A549 (cell line): Measurements from ENCODE around the gene CXCL12. TPM values are rescaled to one million over a fixed set of nuclear protein-coding genes. Genes with fewer than 3 reads are reported as not detected.

Experiments
- ATAC-seq, 2 experiments: fragments of 200-7000 bp in 1 of 2; fragments of >200 bp in 1 of 2; cut with Nextera tagmentation in 1 of 2; cut with Tn5 transposase in 1 of 2; 3 replicates each; pipeline versions ENCODE4 v1.8.0 to v1.9.1; 2018 to 2020; ENCODE audit warnings: mild to moderate bottlenecking in 1 of 2, moderate library complexity in 1 of 2
- CTCF ChIA-PET: fragments of 300-600 bp; sonication (Branson Sonifier 250); formaldehyde crosslinking; extraction: SDS; loops from one replicate; lab custom pipeline; 2021; ENCODE audit warnings: antibody characterized with exemption, inconsistent platforms; lab: Yijun Ruan, JAX
- POLR2A ChIA-PET: fragments of 350-600 bp; formaldehyde crosslinking; extraction: SDS; loops from one replicate; lab custom pipeline; 2021; ENCODE audit warnings: antibody characterized with exemption, inconsistent platforms; lab: Yijun Ruan, JAX
- DNase-seq, 2 experiments: peaks; one replicate each; pipeline versions ENCODE4 v3.0.0 to v3.0.0-alpha.2; 2011 to 2016; ENCODE audit warnings: low read depth in 1 of 2, low spot score in 1 of 2
- FAIRE-seq: peaks from 2 replicates; lab custom pipeline; 2011; peaks lifted over from hg19 to GRCh38; lab: Jason Lieb, UNC
- H3K27ac ChIP-seq, 2 experiments: fragments of >200 bp; sonication (Bioruptor Twin); formaldehyde crosslinking; 3 replicates each; pipeline ENCODE4 v1.5.1; 2016 to 2017
- H3K4me1 ChIP-seq: fragments of >200 bp; sonication (Bioruptor Twin); formaldehyde crosslinking; 3 replicates; pipeline ENCODE4 v1.6.1; 2016
- H3K4me2 ChIP-seq: fragments of >200 bp; sonication (Bioruptor Twin); formaldehyde crosslinking; 3 replicates; pipeline ENCODE4 v1.6.1; 2016
- H3K4me3 ChIP-seq: fragments of >200 bp; sonication (Bioruptor Twin); formaldehyde crosslinking; 3 replicates; pipeline ENCODE4 v1.5.1; 2016
- H3K9me3 ChIP-seq: fragments of >200 bp; sonication (Bioruptor Twin); formaldehyde crosslinking; 3 replicates; pipeline ENCODE4 v1.6.1; 2016
- BHLHE40 ChIP-seq: IDR thresholded peaks from 2 replicates; pipeline ENCODE4 v1.6.1; 2012; ENCODE audit warnings: low read depth, low read length, inconsistent platforms
- CBX2 ChIP-seq: fragments of 200-600 bp; sonication (generic); IDR thresholded peaks from 2 replicates; pipeline ENCODE4 v1.6.1; 2016; ENCODE audit warnings: low read depth, mild to moderate bottlenecking, borderline replicate concordance
- CEBPB ChIP-seq, 2 experiments: fragments of >200 bp in 1 of 2; sonication (Bioruptor Twin) in 1 of 2; formaldehyde crosslinking in 1 of 2; IDR thresholded peaks; 2 replicates each; pipeline ENCODE4 v1.6.1; 2012 to 2016
- CHD2 ChIP-seq: fragments of 150-350 bp; IDR thresholded peaks from 2 replicates; pipeline ENCODE4 v1.6.1; 2014; ENCODE audit warnings: low read length; ENCODE audit not compliant: partially characterized antibody
- EHF ChIP-seq: fragments of 250-450 bp; sonication (Bioruptor Pico); IDR thresholded peaks from 2 replicates; pipeline ENCODE4 v1.5.0; 2020; ENCODE audit warnings: mild to moderate bottlenecking
- EHMT2 ChIP-seq: fragments of 200-600 bp; sonication (generic); IDR thresholded peaks from 2 replicates; pipeline ENCODE4 v1.6.1; 2016; ENCODE audit warnings: antibody characterized with exemption, low read depth, mild to moderate bottlenecking, moderate library complexity
- ELK1 ChIP-seq: fragments of 150-350 bp; IDR thresholded peaks from 2 replicates; pipeline ENCODE4 v1.6.1; 2014; ENCODE audit warnings: low read depth, mild to moderate bottlenecking, low read length
- EP300 ChIP-seq, 2 experiments: fragments of >200 bp; sonication (Bioruptor Twin); formaldehyde crosslinking; IDR thresholded peaks; 2 replicates in 1 of 2; 3 replicates in 1 of 2; pipeline ENCODE4 v1.6.1; 2016 to 2017
- GATA3 ChIP-seq: IDR thresholded peaks from 2 replicates; pipeline ENCODE4 v1.6.1; 2012; ENCODE audit warnings: borderline replicate concordance
- HOXB13 ChIP-seq: fragments of 250-450 bp; sonication (Bioruptor Pico); IDR thresholded peaks from 2 replicates; pipeline ENCODE4 v1.5.0; 2020; ENCODE audit warnings: low read depth, mild to moderate bottlenecking, moderate library complexity
- HOXB5 ChIP-seq: fragments of 250-450 bp; sonication (Bioruptor Pico); IDR thresholded peaks from 2 replicates; pipeline ENCODE4 v1.5.0; 2020; ENCODE audit warnings: mild to moderate bottlenecking, moderate library complexity
- KDM1A ChIP-seq: fragments of 200-600 bp; sonication (generic); IDR thresholded peaks from 2 replicates; pipeline ENCODE4 v1.6.1; 2016; ENCODE audit warnings: low read depth, mild to moderate bottlenecking
- MAFK ChIP-seq: fragments of 450-650 bp; IDR thresholded peaks from 2 replicates; pipeline ENCODE4 v1.6.1; 2014; ENCODE audit not compliant: partially characterized antibody
- MYC ChIP-seq: IDR thresholded peaks from 2 replicates; pipeline ENCODE4 v1.6.1; 2012; ENCODE audit warnings: mild to moderate bottlenecking, inconsistent platforms, low read length, improper control_type of control experiment, borderline replicate concordance
- NR3C1 ChIP-seq: fragments of >200 bp; sonication (Bioruptor Twin); formaldehyde crosslinking; IDR thresholded peaks from 3 replicates; pipeline ENCODE4 v1.6.1; 2017
- RARB ChIP-seq: fragments of 250-450 bp; sonication (Bioruptor Pico); IDR thresholded peaks from 2 replicates; pipeline ENCODE4 v1.8.0; 2021; ENCODE audit warnings: mild to moderate bottlenecking, moderate library complexity
- REST ChIP-seq: fragments of 200-600 bp; sonication (generic); IDR thresholded peaks from 2 replicates; pipeline ENCODE4 v1.6.1; 2016; ENCODE audit warnings: antibody characterized with exemption, mild to moderate bottlenecking, moderate library complexity
- RNF2 ChIP-seq: fragments of 200-600 bp; sonication (generic); IDR thresholded peaks from 2 replicates; pipeline ENCODE4 v1.6.1; 2016; ENCODE audit warnings: low read depth, mild to moderate bottlenecking, antibody characterized with exemption, moderate library complexity, borderline replicate concordance
- SMC3 ChIP-seq: fragments of >200 bp; sonication (Bioruptor Twin); formaldehyde crosslinking; IDR thresholded peaks from 3 replicates; pipeline ENCODE4 v1.6.1; 2018; ENCODE audit warnings: inconsistent platforms
- SREBF2 ChIP-seq: fragments of 450-650 bp; IDR thresholded peaks from 2 replicates; pipeline ENCODE4 v1.6.1; 2014; ENCODE audit warnings: mild to moderate bottlenecking, moderate library complexity
- WGBS: methylation state at CpG from one replicate; pipeline ENCODE4 v1.1.6; 2017; ENCODE audit errors: missing lambda C conversion rate; 5-methylcytosine and 5-hydroxymethylcytosine counted together
- polyA plus RNA-seq, 4 experiments: library from polyadenylated mRNA; depleted of rRNA in 3 of 4; stranded (reverse); fragments of >200 nt; fragmentation: RNase III in 1 of 4; extraction: RNeasy Plus Mini Kit Qiagen cat#74134 plus additional on column Dnase treatment in 1 of 4; gene quantifications; 2 replicates in 3 of 4; 3 replicates in 1 of 4; pipeline ENCODE4 v1.2.3, GENCODE V29; 2011 to 2017
- TF ChIP-seq, protein P1 (sequence below): IDR thresholded peaks from 2 replicates; pipeline ENCODE4 v1.6.1; 2012; ENCODE audit warnings: low read depth, borderline replicate concordance

CXCL12 gene
- polyA plus RNA-seq, 2 of the 4 experiments (the other 2 are of a cell fraction) = 0.13 to 0.17 TPM

DNA sequence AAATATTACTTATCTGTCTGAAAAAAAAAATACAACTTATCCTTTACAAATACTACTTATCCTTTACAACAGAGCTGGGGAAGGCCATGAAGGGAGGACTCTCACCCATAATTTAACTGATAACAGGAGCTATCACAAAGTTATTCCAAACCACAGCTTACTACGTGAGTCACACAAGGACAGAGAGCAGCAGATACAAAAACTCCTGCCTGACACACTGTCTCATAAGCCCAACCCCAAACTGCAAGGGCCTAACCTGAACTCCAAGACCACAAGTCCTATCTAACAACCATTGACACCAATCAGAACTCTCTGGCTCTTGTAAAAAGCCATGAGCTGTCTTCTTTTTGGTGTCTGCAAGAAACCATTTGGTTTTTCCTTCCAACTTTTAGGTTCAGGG, 28.5 kb upstream of the CXCL12 start:
- Histone ChIP-seq H3K4me3 (no peak overlapping the region), H3K27ac (no peak overlapping the region), H3K9me3 (0 out of 3 replicates have a peak, but pooled peaks cover 3% of the 10 kb centered on the region), H3K4me2 (no peak overlapping the region), H3K4me1 (no peaks in the 10 kb centered on the region)
- no peak for DNase-seq
- 5% methylated on average over 1 of the region's 1 CpG for WGBS
- ChIA-PET CTCF (no interaction called here), POLR2A (no interaction called here)
- TF ChIP-seq REST = no peak
- TF ChIP-seq RARB (CRISPR knock-in tag) = no peak
- ATAC-seq = no peak
- no peak for FAIRE-seq

- no peaks in the 10 kb centered on the region for H3K4me1 ChIP-seq
- ATAC-seq = no peak
- H3K4me3 ChIP-seq = no peak overlapping the region
- no peak for TF ChIP-seq MAFK
- no peak for TF ChIP-seq CHD2
- no peak for TF ChIP-seq ELK1
- TF ChIP-seq NR3C1 = no peak
- TF ChIP-seq GATA3 = no peak
- no peak for TF ChIP-seq CEBPB (IDR thresholded peaks at IDR 0.05)
- no peak for TF ChIP-seq KDM1A
- TF ChIP-seq HOXB5 = no peak
- no peak for TF ChIP-seq MYC
- no peak for TF ChIP-seq SMC3
- TF ChIP-seq, protein P1, sequence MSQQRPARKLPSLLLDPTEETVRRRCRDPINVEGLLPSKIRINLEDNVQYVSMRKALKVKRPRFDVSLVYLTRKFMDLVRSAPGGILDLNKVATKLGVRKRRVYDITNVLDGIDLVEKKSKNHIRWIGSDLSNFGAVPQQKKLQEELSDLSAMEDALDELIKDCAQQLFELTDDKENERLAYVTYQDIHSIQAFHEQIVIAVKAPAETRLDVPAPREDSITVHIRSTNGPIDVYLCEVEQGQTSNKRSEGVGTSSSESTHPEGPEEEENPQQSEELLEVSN = no peak
- no peak for TF ChIP-seq RNF2
- no peak for TF ChIP-seq CBX2
- no peak for TF ChIP-seq SREBF2
- no peak for TF ChIP-seq EHMT2
- TF ChIP-seq BHLHE40 = no peak
- TF ChIP-seq HOXB13 = no peak
- TF ChIP-seq EHF (CRISPR knock-in tag) = no peak
- no peak for TF ChIP-seq EP300 (IDR thresholded peaks at IDR 0.05)
- TF ChIP-seq RARB (CRISPR knock-in tag) = no peak
- DNase-seq = no peak
- WGBS = 2% methylated on average over 5 of the region's 5 CpGs
- no peak overlapping the region for H3K27ac ChIP-seq
- no peak overlapping the region for H3K4me2 ChIP-seq
- no peak for FAIRE-seq
- ChIA-PET POLR2A (no interaction called here), CTCF (interaction anchor here (1.8 kb wide), 1 partner anchor 12 kb away, joined by 3 read pairs; no protein-coding TSS in a partner anchor)
- H3K9me3 ChIP-seq = 0 out of 3 replicates have a peak, but pooled peaks cover 3% of the 10 kb centered on the region
Measured at GRCh38 chr10:44411251-44411650, 26.4 kb upstream of the CXCL12 start.
